Mammary epithelial cell (primary cell): ENCODE data around the gene PRKCSH.

ENCODE experiments used
- EZH2 ChIP-seq: IDR thresholded peaks from 2 replicates; pipeline ENCODE4 v1.6.1; 2012; ENCODE audit warnings: low read length, inconsistent platforms, borderline replicate concordance
- TF ChIP-seq, protein P1 (sequence below), 2 donors: IDR thresholded peaks in 1 of 2; conservative IDR thresholded peaks in 1 of 2; 2 replicates each; pipeline ENCODE4 v1.5.1; 2011 to 2012; ENCODE audit warnings: inconsistent platforms in 2 of 2, low read length in 2 of 2, mild to moderate bottlenecking in 2 of 2, control low read depth in 1 of 2, low read depth in 1 of 2; ENCODE audit not compliant: insufficient read depth in 1 of 2; ENCODE audit errors: extremely low read depth in 1 of 2

DNA sequence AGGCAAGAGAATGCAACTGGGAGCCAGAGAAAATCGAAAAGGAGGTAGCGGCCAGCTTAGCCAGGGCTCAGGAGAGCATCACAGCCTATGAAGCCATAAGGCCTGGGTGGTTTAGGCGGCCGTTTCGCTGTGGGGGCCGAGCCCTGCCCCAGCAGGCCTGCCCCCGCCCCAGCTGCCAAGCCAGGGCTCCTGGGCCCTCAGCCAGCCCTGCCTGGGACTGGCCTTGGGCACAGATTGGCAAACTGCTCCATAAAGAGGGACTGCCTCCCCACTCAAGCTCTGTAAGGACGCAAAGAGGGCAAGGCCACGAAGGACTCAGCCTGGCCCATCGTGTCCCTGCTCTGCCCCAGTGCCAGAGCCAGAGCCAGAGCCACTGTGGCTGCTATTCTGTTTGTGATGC lies 60.0 kb downstream of the PRKCSH start:
- TF ChIP-seq, protein P1, sequence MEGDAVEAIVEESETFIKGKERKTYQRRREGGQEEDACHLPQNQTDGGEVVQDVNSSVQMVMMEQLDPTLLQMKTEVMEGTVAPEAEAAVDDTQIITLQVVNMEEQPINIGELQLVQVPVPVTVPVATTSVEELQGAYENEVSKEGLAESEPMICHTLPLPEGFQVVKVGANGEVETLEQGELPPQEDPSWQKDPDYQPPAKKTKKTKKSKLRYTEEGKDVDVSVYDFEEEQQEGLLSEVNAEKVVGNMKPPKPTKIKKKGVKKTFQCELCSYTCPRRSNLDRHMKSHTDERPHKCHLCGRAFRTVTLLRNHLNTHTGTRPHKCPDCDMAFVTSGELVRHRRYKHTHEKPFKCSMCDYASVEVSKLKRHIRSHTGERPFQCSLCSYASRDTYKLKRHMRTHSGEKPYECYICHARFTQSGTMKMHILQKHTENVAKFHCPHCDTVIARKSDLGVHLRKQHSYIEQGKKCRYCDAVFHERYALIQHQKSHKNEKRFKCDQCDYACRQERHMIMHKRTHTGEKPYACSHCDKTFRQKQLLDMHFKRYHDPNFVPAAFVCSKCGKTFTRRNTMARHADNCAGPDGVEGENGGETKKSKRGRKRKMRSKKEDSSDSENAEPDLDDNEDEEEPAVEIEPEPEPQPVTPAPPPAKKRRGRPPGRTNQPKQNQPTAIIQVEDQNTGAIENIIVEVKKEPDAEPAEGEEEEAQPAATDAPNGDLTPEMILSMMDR (conservative IDR thresholded peaks at IDR 0.05 in 1 of 2, IDR thresholded peaks at IDR 0.05 in 1 of 2; ENCODE audit: extremely low read depth in 1 of 2, insufficient read depth in 1 of 2, low read depth in 1 of 2, low read length in 2 of 2): no peak
- TF ChIP-seq EZH2: no peak
